ENCODE measurements around the gene DTNB.

The DTNB gene

DNA sequence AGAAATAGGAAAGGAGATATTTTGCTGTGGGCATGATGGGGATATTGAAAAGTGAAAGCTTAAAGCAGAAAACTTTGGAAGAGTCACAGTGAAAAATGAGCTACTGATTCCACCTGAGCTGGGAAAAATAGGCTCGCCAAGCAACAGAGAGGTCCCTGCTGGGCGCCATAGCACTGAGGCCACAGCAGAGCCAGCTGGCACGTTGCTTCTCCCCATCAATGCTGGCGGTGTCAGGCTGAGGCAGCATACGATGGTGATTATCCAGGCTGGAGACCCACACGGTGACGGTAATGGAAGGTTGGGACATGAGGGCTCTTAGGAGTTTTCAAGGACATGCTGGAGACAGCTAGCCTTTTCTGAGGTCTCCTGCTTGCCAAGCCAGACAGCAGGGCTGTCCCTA is 25.8 kb upstream of the DTNB start:
- no peaks in the 10 kb centered on the region for H3K36me3 ChIP-seq (ENCODE audit: control insufficient read depth in 2 of 2, insufficient read depth in 1 of 2, low read length in 2 of 2)
- POLR2A ChIA-PET = interaction anchor here (0.8 kb wide), 1 partner anchor 92 kb away, joined by 5 read pairs; no protein-coding TSS in a partner anchor
- no peak overlapping the region for H3K27ac ChIP-seq (ENCODE audit: extremely low read depth, low read depth, low read length)
- H3K4me1 ChIP-seq (ENCODE audit: control insufficient read depth, insufficient read depth, low read length) = peaks cover 12% of the 10 kb centered on the region
- TF ChIP-seq ZBTB17 (tag by site-specific recombination; IDR thresholded peaks at IDR 0.05) (0 out of 2 replicates have a peak, but pooled peaks have one; percentile 27), SCRT2 (tag by site-specific recombination; IDR thresholded peaks at IDR 0.05) (no peak)
- no peak overlapping the region for H3K4me3 ChIP-seq (ENCODE audit: low read depth, low read length)
- H3K9me3 ChIP-seq (ENCODE audit: control insufficient read depth, insufficient read depth, low read depth, low read length) = no peaks in the 10 kb centered on the region
- CTCF ChIA-PET = interaction anchor here (0.6 to 5.1 kb wide), 12 partner anchors 11 to 588 kb away, joined by 3 to 82 read pairs (median 5); no protein-coding TSS in a partner anchor

GRCh38 chr2:25698752-25699151 is 25.4 kb upstream of the DTNB start:
- CTCF ChIA-PET = interaction anchor here (0.6 to 5.1 kb wide), 11 partner anchors 10 to 587 kb away, joined by 3 to 82 read pairs (median 5); no protein-coding TSS in a partner anchor
- Histone ChIP-seq H3K36me3 (ENCODE audit: control insufficient read depth in 2 of 2, insufficient read depth in 1 of 2, low read length in 2 of 2) (no peaks in the 10 kb centered on the region), H3K4me1 (ENCODE audit: control insufficient read depth, insufficient read depth, low read length) (peaks cover 12% of the 10 kb centered on the region), H3K4me3 (ENCODE audit: low read depth, low read length) (no peak overlapping the region), H3K27ac (ENCODE audit: extremely low read depth, low read depth, low read length) (no peak overlapping the region), H3K9me3 (ENCODE audit: control insufficient read depth, insufficient read depth, low read depth, low read length) (no peaks in the 10 kb centered on the region)
- TF ChIP-seq ZBTB20 (tag by site-specific recombination; IDR thresholded peaks at IDR 0.05) (peak; percentile 25; the same call in 1 of the 2 replicates), KLF8 (tag by site-specific recombination; IDR thresholded peaks at IDR 0.05) (no peak), ZNF658 (tag by site-specific recombination; IDR thresholded peaks at IDR 0.05) (no peak), ZNF24 (tag by site-specific recombination; IDR thresholded peaks at IDR 0.05) (0 out of 2 replicates have a peak, but pooled peaks have one; percentile 31), ZNF37A (tag by site-specific recombination; IDR thresholded peaks at IDR 0.05) (no peak), YY2 (tag by site-specific recombination; IDR thresholded peaks at IDR 0.05) (no peak), ZNF10 (tag by site-specific recombination; IDR thresholded peaks at IDR 0.05) (no peak), ZNF366 (tag by site-specific recombination; conservative IDR thresholded peaks at IDR 0.05) (peak; percentile 45; the same call in 1 of the 2 replicates), ZNF544 (tag by site-specific recombination; IDR thresholded peaks at IDR 0.05) (no peak), ZNF629 (tag by site-specific recombination; IDR thresholded peaks at IDR 0.05) (peak; percentile 54), OSR2 (tag by site-specific recombination; IDR thresholded peaks at IDR 0.05) (0 out of 2 replicates have a peak, but pooled peaks have one; percentile 11), SP7 (tag by site-specific recombination; IDR thresholded peaks at IDR 0.05) (no peak)
- TF ChIP-seq, protein P1, sequence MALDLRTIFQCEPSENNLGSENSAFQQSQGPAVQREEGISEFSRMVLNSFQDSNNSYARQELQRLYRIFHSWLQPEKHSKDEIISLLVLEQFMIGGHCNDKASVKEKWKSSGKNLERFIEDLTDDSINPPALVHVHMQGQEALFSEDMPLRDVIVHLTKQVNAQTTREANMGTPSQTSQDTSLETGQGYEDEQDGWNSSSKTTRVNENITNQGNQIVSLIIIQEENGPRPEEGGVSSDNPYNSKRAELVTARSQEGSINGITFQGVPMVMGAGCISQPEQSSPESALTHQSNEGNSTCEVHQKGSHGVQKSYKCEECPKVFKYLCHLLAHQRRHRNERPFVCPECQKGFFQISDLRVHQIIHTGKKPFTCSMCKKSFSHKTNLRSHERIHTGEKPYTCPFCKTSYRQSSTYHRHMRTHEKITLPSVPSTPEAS (tag by site-specific recombination; IDR thresholded peaks at IDR 0.05) = peak; percentile 47; the same call in 1 of the 2 replicates
- TF ChIP-seq, protein P2, sequence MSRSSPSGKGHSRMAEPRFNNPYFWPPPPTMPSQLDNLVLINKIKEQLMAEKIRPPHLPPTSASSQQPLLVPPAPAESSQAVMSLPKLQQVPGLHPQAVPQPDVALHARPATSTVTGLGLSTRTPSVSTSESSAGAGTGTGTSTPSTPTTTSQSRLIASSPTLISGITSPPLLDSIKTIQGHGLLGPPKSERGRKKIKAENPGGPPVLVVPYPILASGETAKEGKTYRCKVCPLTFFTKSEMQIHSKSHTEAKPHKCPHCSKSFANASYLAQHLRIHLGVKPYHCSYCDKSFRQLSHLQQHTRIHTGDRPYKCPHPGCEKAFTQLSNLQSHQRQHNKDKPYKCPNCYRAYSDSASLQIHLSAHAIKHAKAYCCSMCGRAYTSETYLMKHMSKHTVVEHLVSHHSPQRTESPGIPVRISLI (tag by site-specific recombination; IDR thresholded peaks at IDR 0.05) = 0 out of 2 replicates have a peak, but pooled peaks have one; percentile 26
- POLR2A ChIA-PET = interaction anchor here (0.6 to 0.8 kb wide), 2 partner anchors 92 to 320 kb away, joined by 3 to 5 read pairs; no protein-coding TSS in a partner anchor

- ChIA-PET CTCF (interaction anchor here (0.6 to 5.1 kb wide), 5 partner anchors 9 to 979 kb away, joined by 3 to 82 read pairs (median 5); no protein-coding TSS in a partner anchor), POLR2A (interaction anchor here (0.9 kb wide), 1 partner anchor 24 kb away, joined by 3 read pairs; no protein-coding TSS in a partner anchor)
- H3K4me3 ChIP-seq (ENCODE audit: low read depth, low read length) = no peak overlapping the region
- no peaks in the 10 kb centered on the region for H3K9me3 ChIP-seq (ENCODE audit: control insufficient read depth, insufficient read depth, low read depth, low read length)
- H3K36me3 ChIP-seq (ENCODE audit: control insufficient read depth in 2 of 2, insufficient read depth in 1 of 2, low read length in 2 of 2) = no peaks in the 10 kb centered on the region
- H3K27ac ChIP-seq (ENCODE audit: extremely low read depth, low read depth, low read length) = no peak overlapping the region; the same call in 1 of the 2 replicates
- H3K4me1 ChIP-seq (ENCODE audit: control insufficient read depth, insufficient read depth, low read length) = peaks cover 12% of the 10 kb centered on the region
- TF ChIP-seq ZFP69B (tag by site-specific recombination; IDR thresholded peaks at IDR 0.05) = peak; percentile 88
- peak; percentile 43 for TF ChIP-seq ZBTB20 (tag by site-specific recombination; IDR thresholded peaks at IDR 0.05)
- no peak for TF ChIP-seq ZNF791 (tag by site-specific recombination; IDR thresholded peaks at IDR 0.05)
- TF ChIP-seq ZNF692 (tag by site-specific recombination; IDR thresholded peaks at IDR 0.05) = peak; percentile 90
- TF ChIP-seq SP3 (tag by site-specific recombination; IDR thresholded peaks at IDR 0.05) = no peak
- TF ChIP-seq ZNF423 (tag by site-specific recombination; IDR thresholded peaks at IDR 0.05) = no peak
- no peak for TF ChIP-seq ZNF548 (tag by site-specific recombination; IDR thresholded peaks at IDR 0.05)
- no peak for TF ChIP-seq ZNF274 (IDR thresholded peaks at IDR 0.05; ENCODE audit: low read length)
- no peak for TF ChIP-seq ZNF274 (tag by site-specific recombination; IDR thresholded peaks at IDR 0.05; ENCODE audit: borderline replicate concordance)
- TF ChIP-seq ZBTB17 (tag by site-specific recombination; IDR thresholded peaks at IDR 0.05) = peak; percentile 96
- TF ChIP-seq PATZ1 (tag by site-specific recombination; IDR thresholded peaks at IDR 0.05) = no peak
- TF ChIP-seq ZNF600 (tag by site-specific recombination; IDR thresholded peaks at IDR 0.05) = peak; percentile 83
- TF ChIP-seq OSR2 (tag by site-specific recombination; IDR thresholded peaks at IDR 0.05) = peak; percentile 67
These were observed 24.4 kb upstream of the DTNB start for GRCh38 chr2:25697559-25698341.
